ENCODE results near the gene P2RX7.

DNA sequence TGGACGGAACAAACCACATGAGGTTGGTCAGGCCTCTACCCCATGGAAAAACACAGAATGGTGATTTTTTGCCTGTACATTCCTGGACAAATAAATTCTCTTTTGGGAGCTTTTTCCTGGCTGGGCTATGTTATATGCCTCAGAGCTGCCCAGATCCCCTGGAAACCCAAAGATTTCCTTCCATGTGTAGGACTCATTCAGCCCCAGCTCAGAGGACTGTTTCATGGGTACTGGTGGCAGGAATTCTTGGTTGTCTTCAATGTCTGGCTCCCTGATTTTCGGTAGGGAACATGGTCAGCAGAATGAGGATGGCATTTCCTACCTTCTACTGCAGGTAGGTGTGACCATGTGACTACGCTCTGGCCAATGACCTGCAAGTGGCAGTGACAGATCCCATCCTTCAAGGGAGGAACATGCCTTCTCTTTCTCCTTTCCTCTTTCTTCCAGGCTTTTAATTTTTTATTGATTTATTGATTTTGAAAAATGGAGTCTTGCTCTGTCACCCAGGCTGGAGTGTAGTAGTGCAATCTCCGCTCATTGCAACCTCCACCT, 15.4 kb upstream of the P2RX7 start:
- no peak for TF ChIP-seq POLR2A (IDR thresholded peaks at IDR 0.05)
- TF ChIP-seq, protein P1, sequence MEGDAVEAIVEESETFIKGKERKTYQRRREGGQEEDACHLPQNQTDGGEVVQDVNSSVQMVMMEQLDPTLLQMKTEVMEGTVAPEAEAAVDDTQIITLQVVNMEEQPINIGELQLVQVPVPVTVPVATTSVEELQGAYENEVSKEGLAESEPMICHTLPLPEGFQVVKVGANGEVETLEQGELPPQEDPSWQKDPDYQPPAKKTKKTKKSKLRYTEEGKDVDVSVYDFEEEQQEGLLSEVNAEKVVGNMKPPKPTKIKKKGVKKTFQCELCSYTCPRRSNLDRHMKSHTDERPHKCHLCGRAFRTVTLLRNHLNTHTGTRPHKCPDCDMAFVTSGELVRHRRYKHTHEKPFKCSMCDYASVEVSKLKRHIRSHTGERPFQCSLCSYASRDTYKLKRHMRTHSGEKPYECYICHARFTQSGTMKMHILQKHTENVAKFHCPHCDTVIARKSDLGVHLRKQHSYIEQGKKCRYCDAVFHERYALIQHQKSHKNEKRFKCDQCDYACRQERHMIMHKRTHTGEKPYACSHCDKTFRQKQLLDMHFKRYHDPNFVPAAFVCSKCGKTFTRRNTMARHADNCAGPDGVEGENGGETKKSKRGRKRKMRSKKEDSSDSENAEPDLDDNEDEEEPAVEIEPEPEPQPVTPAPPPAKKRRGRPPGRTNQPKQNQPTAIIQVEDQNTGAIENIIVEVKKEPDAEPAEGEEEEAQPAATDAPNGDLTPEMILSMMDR (IDR thresholded peaks at IDR 0.05), result no peak

Measured in ovary (tissue), 3 donors.